Smooth muscle cell (in vitro differentiated cells): ENCODE results near the gene PRKCH. TPM values are rescaled to one million over a fixed set of nuclear protein-coding genes. Genes with fewer than 3 reads are reported as not detected.
A peak's percentile ranks its signal among the peaks of the same experiment; 100 is the strongest.

Experiments
- DNase-seq: peaks from one replicate; lab custom pipeline; 2025; ENCODE audit not compliant: unreplicated experiment; lab: John Stamatoyannopoulos, UW
- H2AFZ ChIP-seq: fragments of 200-600 bp; sonication (generic); 2 replicates; pipeline ENCODE4 v1.6.0; 2016; ENCODE audit warnings: antibody characterized with exemption, low read depth, mild to moderate bottlenecking
- H3F3A ChIP-seq: fragments of 200-600 bp; sonication (generic); 2 replicates; pipeline ENCODE4 v1.6.0; 2017; ENCODE audit warnings: antibody characterized with exemption, low read depth
- H3K27ac ChIP-seq: fragments of 200-600 bp; sonication (generic); 2 replicates; pipeline ENCODE4 v1.5.1; 2016; ENCODE audit warnings: low read depth, mild to moderate bottlenecking
- H3K27me3 ChIP-seq: fragments of 200-600 bp; sonication (generic); 2 replicates; pipeline ENCODE4 v1.6.1; 2016; ENCODE audit warnings: low read depth, mild to moderate bottlenecking
- H3K36me3 ChIP-seq: fragments of 200-600 bp; sonication (generic); 2 replicates; pipeline ENCODE4 v1.5.1; 2016; ENCODE audit warnings: low read depth
- H3K4me1 ChIP-seq: fragments of 200-600 bp; sonication (generic); 2 replicates; pipeline ENCODE4 v1.5.1; 2016; ENCODE audit warnings: low read depth
- H3K4me2 ChIP-seq: fragments of 200-600 bp; sonication (generic); 2 replicates; pipeline ENCODE4 v1.6.0; 2016; ENCODE audit warnings: mild to moderate bottlenecking
- H3K4me3 ChIP-seq: fragments of 200-600 bp; sonication (generic); 2 replicates; pipeline ENCODE4 v1.5.1; 2016; ENCODE audit warnings: mild to moderate bottlenecking
- H3K79me2 ChIP-seq: fragments of 200-600 bp; sonication (generic); 2 replicates; pipeline ENCODE4 v1.6.0; 2016; ENCODE audit warnings: low read depth, mild to moderate bottlenecking
- H3K9ac ChIP-seq: fragments of 200-600 bp; sonication (generic); 2 replicates; pipeline ENCODE4 v1.6.0; 2016; ENCODE audit warnings: low read depth
- H3K9me3 ChIP-seq: fragments of 200-600 bp; sonication (generic); replicated peaks from 2 replicates; pipeline ENCODE4 v1.5.1; 2016; ENCODE audit warnings: low read depth
- H4K20me1 ChIP-seq: fragments of 200-600 bp; sonication (generic); 2 replicates; pipeline ENCODE4 v1.6.0; 2016; ENCODE audit warnings: low read depth
- WGBS: methylation state at CpG from one replicate; pipeline ENCODE4 v1.1.7; 2016; ENCODE audit warnings: low lambda C conversion rate; 5-methylcytosine and 5-hydroxymethylcytosine counted together
- polyA plus RNA-seq: library from polyadenylated mRNA; unstranded; fragments of >200 nt; fragmentation: Nextera tagmentation; extraction: Ambion mirVana; gene quantifications from 2 replicates; pipeline ENCODE4 v1.2.1, GENCODE V29; 2016
- total RNA-seq: library from RNA; depleted of rRNA; stranded (reverse); fragments of >200 nt; gene quantifications from 2 replicates; pipeline ENCODE4 v1.2.3, GENCODE V29; 2014
- TF ChIP-seq, protein P1 (sequence below): fragments of 200-600 bp; sonication (generic); IDR thresholded peaks from 2 replicates; pipeline ENCODE4 v1.5.1; 2017; ENCODE audit warnings: borderline replicate concordance, mild to moderate bottlenecking, antibody characterized with exemption; ENCODE audit not compliant: insufficient read depth, poor library complexity, severe bottlenecking

Gene PRKCH
- total and polyA plus RNA-seq, 2 experiments from 2014 or later, result 1.5 to 7.6 TPM

DNA sequence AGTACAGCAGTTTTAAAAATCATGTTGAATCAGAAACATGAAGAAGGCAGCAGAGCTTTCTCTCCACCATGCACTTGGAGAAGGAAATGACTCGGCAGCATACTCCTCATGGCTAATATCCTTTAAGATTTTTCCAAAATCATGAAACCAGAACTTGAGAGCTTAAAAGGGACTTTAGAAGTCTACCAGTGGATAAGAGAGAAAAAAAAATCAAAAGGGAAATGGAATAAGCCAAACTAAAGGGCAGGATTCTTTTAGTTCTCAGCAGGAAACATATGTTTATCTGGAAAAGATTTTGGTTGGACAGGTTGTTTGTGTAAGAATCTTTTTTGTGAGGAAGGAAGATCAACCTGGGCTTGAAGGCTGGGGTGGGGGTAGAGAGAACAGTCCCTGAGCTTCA lies 111.8 kb downstream of the PRKCH start:
- WGBS, result 28% methylated on average over 1 of the region's 1 CpG
- H3K4me1 ChIP-seq, result peaks cover under 1% of the 10 kb centered on the region
- no peak for DNase-seq

GRCh38 chr14:61433828-61434227 lies 112.4 kb downstream of the PRKCH start:
- TF ChIP-seq, protein P1, sequence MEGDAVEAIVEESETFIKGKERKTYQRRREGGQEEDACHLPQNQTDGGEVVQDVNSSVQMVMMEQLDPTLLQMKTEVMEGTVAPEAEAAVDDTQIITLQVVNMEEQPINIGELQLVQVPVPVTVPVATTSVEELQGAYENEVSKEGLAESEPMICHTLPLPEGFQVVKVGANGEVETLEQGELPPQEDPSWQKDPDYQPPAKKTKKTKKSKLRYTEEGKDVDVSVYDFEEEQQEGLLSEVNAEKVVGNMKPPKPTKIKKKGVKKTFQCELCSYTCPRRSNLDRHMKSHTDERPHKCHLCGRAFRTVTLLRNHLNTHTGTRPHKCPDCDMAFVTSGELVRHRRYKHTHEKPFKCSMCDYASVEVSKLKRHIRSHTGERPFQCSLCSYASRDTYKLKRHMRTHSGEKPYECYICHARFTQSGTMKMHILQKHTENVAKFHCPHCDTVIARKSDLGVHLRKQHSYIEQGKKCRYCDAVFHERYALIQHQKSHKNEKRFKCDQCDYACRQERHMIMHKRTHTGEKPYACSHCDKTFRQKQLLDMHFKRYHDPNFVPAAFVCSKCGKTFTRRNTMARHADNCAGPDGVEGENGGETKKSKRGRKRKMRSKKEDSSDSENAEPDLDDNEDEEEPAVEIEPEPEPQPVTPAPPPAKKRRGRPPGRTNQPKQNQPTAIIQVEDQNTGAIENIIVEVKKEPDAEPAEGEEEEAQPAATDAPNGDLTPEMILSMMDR, result no peak
- no peak overlapping the region for H3K27ac ChIP-seq
- WGBS, result 52% methylated on average over 1 of the region's 1 CpG

More for the DNA sequence above, 111.8 kb downstream of the PRKCH start:
- H3K27me3 ChIP-seq, result no peaks in the 10 kb centered on the region
- H2AFZ ChIP-seq, result peak overlapping the region; percentile 12
- no peak overlapping the region for H3K4me2 ChIP-seq
- H3F3A ChIP-seq, result no peaks in the 10 kb centered on the region
- H4K20me1 ChIP-seq, result no peaks in the 10 kb centered on the region
- H3K9ac ChIP-seq, result no peak overlapping the region
- TF ChIP-seq, protein P1, result no peak
- H3K79me2 ChIP-seq, result no peaks in the 10 kb centered on the region
- no peak overlapping the region for H3K27ac ChIP-seq
- H3K4me3 ChIP-seq, result no peak overlapping the region
- H3K36me3 ChIP-seq, result no peaks in the 10 kb centered on the region
- no peaks in the 10 kb centered on the region for H3K9me3 ChIP-seq

DNA sequence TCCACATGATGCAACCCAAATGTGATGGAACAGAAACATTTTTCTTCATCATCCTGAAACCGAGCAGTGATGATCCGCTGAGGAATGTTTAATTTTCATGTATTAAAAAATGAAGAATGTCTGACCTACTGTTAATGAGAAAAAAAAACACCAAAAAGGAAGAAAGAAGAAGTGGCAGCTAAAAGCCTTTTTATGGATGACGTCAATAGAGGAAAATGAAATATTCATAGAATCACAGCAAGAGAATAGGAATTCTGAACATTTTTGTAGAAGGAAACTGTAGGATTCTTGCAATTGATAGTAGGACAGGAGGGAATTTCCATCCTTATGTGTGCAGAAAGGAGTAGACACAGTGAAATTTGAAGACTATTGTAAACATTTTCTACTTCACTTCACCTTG lies 112.9 kb downstream of the PRKCH start:
- Histone ChIP-seq H4K20me1 (no peaks in the 10 kb centered on the region), H3K79me2 (no peaks in the 10 kb centered on the region), H2AFZ (no peak overlapping the region), H3K27ac (no peak overlapping the region), H3K36me3 (no peaks in the 10 kb centered on the region), H3F3A (no peaks in the 10 kb centered on the region), H3K4me1 (peaks cover 12% of the 10 kb centered on the region), H3K9me3 (no peaks in the 10 kb centered on the region), H3K27me3 (no peaks in the 10 kb centered on the region), H3K4me2 (no peak overlapping the region), H3K4me3 (no peak overlapping the region), H3K9ac (no peak overlapping the region)
- whole genome bisulfite sequencing, result 95% methylated on average over 3 of the region's 3 CpGs
- no peak for DNase-seq
- TF ChIP-seq, protein P1, result no peak

More at GRCh38 chr14:61433828-61434227, 112.4 kb downstream of the PRKCH start:
- Histone ChIP-seq H3K9ac (no peak overlapping the region), H3F3A (no peaks in the 10 kb centered on the region), H3K36me3 (no peaks in the 10 kb centered on the region), H2AFZ (no peak overlapping the region), H3K4me3 (no peak overlapping the region), H3K79me2 (no peaks in the 10 kb centered on the region), H3K4me1 (peaks cover 7% of the 10 kb centered on the region), H3K9me3 (no peaks in the 10 kb centered on the region), H4K20me1 (no peaks in the 10 kb centered on the region), H3K27me3 (no peaks in the 10 kb centered on the region), H3K4me2 (no peak overlapping the region)
- no peak for DNase-seq

DNA sequence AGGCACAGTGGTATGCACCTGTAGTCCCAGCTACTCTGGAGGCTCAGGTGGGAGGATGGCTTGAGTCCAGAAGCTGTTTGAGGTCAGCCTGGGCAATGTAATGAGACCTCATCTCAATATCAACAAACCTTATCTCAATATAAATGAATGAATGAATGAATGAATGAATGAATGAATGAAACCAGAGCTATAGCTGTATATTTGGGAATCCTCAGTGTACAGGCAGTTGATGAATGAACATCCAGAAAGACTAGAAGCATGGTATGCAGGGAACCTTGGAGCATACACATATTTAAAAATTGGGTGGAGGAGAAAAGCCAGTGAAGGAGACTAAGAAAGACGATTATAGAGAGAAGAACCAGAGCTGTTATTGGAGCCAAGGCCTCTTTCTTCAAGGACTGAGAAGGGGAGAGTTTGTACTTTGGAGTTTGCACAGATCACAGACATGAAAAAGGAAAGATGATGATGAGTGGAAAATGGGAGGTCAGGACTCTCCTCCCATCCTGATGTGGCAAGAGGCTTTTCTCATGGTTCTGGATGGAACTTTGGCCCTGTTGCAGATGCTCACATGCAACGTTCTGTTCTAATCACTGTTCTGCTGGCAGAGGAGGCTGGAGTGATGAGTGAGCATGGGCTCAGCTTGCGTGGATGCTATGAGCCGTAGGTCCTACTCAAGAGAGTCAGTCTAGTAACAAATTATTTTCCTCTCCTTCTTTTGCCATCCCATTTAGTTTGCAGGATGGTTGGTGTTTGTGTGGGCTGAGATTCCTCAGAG lies 114.4 kb downstream of the PRKCH start:
- WGBS, result 84% methylated on average over 4 of the region's 4 CpGs
- peaks cover 14% of the 10 kb centered on the region for H3K4me1 ChIP-seq
- TF ChIP-seq, protein P1, result no peak
- no peaks in the 10 kb centered on the region for H3K27me3 ChIP-seq
- no peaks in the 10 kb centered on the region for H3K9me3 ChIP-seq
- no peak overlapping the region for H3K27ac ChIP-seq
- H3K4me2 ChIP-seq, result no peak overlapping the region
- no peak overlapping the region for H3K9ac ChIP-seq
- no peaks in the 10 kb centered on the region for H3K36me3 ChIP-seq
- H3K4me3 ChIP-seq, result no peak overlapping the region
- no peaks in the 10 kb centered on the region for H4K20me1 ChIP-seq
- no peak overlapping the region for H2AFZ ChIP-seq
- H3K79me2 ChIP-seq, result no peaks in the 10 kb centered on the region
- DNase-seq, result no peak
- no peaks in the 10 kb centered on the region for H3F3A ChIP-seq
